NCI-H1417 treated with DMSO at 0.1 percent for 48 hours (cell line): ENCODE results near the gene RC3H1.
"Not testable (repeated sequence)": the region's sequence is repeated elsewhere in the genome, so short reads cannot be mapped to it uniquely, and the experiment has no call there.

Experiments
- DNase-seq: peaks from one replicate; lab custom pipeline; 2025; lab: John Stamatoyannopoulos, UW

The RC3H1 gene

DNA sequence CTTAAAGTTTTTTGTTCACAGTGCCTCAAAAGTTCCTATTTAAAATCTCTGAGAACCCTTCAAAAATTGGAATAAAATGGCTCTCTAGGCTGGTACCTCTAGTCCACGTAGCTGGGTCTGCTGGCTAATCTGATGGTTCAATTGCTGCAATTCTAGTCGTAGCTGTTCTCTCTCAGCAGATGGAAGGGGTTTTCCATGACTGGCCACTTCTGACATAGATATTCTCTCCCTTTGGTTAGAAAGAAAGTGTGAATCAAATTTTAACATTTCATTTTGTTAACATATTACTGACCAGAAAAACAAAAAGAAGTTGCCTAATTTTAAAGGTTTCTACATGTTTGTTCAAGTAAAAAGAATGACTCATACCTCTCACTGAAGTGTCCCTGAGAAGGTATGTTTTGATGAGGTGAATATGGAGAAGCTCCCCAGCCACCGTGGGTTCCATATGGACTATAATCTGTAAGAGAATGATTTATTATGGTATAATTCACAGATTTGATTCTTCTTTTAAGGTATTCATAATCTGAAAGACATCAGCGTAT lies 75.7 kb downstream of the RC3H1 start:
- no peak for DNase-seq

- DNase-seq, result no peak
Observed at GRCh38 chr1:173937062-173937461, 85.1 kb downstream of the RC3H1 start.

GRCh38 chr1:173934440-173934839 lies 87.7 kb downstream of the RC3H1 start:
- DNase-seq, result no peak

DNA sequence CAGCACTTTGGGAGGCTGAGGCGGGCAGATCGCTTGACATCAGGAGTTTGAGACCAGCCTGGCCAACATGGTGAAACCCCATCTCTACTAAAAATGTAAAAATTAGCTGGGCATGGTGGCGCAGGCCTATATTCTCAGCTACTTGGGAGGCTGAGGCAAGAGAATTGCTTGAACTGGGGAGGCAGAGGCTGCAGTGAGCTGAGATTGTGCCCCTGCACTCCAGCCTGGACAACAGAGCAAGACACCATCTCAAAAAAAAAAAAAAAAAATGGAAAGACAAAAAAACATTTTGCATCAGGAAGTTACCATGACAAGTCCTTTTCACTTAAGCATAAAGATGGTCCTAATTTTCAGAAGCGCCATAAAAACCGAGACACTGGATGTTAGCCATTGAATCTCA lies 91.6 kb downstream of the RC3H1 start:
- DNase-seq, result not testable (repeated sequence)

DNA sequence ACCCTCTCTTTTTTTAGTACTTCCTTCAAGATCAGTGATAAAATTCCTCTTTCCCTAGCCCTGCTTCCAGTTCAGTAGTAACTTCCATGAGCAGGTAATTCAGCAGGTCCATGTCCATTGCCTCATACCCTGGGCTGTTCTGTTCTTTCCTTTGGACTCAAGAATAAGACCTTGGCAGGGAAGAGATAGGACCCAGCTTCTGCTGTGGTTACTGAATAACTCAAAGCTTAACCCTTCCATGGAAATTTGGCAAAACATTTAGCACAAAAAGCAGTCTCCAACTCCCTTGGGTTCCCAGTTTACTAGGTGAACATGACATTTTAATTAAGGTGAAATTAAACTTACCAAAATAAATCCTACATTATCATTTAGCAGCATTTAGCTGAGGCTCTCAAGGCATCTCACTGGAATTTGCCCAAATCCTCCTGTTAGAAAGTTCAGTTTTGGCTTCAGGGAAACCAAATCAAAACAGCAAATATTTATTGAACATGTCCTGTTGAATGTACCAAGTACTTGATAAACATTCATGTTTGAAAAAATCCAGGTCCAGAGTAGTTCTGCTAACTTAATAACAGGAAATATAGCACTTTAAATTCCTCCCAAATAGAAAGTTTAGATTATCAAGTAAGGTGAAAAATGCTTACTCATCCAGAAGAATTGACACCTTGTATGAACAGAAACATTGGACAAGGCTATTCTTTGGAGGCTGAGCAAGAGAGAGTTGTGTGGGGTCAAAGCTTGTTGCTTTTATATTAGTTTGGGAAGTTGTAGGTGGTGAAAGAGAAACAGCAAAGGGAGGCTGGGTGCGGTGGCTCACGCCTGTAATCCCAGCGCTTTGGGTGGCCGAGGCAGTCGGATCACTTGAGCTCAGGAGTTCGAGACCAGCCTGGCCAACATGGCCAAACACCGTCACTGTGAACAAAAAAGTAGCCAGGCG lies 96.6 kb downstream of the RC3H1 start:
- no peak for DNase-seq

DNA sequence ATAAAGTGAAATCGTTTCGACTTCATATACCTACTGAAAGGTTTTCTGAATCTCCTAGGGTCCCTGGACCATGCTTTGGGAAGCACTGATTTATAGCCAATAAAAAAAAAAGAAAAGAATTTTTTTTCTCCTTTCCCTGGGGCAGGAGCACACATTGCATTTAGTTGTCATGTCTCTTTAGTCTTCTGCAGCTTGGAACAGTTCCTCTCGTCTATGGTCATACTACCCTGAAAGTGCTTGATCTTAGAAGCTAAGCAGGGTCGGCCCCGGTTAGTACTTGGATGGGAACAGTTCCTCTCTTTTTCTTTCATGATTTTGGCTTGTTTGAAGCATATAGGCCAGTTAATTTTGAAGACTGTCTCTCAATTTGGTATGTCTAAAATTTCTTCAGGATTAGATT lies 101.3 kb downstream of the RC3H1 start:
- DNase-seq, result no peak

DNA sequence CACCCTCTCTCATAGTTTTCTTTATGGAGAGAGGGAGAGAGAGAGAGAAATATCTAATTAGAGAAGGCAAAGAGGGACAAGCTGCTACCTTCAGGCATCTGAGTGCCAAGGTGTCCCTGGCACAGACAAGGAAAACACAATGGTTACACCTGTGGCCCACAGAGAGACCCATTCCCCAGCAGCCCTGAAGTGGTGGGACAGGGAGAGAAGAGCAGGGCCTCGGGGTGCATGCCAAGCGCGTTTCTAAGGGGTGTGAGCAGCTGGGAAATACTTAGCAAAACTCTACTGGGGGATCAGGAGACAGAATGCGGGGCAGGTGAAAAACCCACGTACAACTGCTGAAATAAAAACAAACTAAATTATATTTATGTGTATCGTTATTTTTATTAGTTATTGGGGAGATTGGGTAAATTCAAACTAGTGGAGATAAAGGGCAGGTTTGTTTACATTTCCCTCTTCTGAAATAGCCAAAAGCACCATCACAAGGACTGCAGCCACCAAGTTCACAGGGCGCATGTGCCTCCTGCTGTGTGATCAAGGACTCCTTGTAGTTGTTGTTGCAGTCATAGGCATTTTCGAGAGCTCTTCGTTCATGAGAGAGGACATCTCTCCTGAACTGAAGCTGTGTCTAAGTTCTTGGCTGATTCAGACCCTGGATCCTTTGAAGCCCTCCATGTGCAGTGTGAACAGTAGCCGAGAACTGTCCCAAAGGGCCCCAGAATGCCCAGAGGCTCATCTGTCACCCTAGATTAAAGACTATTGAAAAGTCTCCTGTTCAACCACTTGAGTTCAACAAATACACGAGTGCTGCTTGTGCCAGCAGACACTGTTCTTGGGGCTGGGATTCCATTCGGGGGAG lies 104.3 kb downstream of the RC3H1 start:
- no peak for DNase-seq

DNA sequence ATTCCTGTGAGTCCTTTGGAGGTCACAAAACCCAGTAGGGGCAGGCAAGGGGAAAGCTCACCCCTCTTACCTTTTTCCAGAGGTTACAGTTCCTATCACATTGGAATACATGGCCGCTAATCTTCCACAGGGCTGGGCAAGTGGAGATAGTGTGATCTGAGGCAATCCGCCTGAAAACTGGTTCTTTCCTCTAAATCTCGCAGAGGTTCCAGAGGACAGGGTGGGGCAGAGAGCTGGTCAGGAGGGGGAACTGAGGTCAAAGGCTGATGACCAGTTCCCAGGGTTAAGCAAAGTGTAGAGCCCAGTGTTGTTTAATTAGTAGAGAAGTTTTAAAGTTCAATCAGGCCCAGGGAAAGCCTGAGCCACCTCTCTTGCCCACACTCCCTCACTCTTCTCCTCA lies 105.0 kb downstream of the RC3H1 start, which contains the start of gene SERPINC1:
SERPINC1 (minus strand) TSS at position 179 of the 400 bp plus-strand sequence; CDS start at position 111, 68 bp downstream.
- DNase-seq, result no peak

DNA sequence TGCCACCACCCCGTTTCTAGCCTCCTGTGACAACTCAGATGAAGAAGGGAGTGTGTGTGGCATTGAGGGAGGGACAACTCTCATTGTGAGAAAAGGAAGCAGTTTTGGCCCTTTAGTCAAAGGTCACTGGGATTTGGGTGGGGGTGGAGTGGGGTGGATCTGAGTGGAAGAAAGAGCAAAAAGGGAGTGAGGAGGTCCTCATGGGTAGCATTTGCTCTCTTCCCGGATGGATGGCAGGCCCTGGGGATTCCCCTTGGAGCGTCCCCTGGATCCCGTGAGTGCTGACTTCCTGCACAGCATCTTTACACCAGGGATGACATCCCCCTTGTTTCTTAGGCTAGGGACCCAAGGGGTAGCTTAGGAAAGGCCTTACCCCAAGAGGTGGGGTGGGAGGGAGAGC lies 105.5 kb downstream of the RC3H1 start:
- no peak for DNase-seq

- DNase-seq, result no peak
Observed at GRCh38 chr1:173915596-173915995, 106.6 kb downstream of the RC3H1 start.

DNA sequence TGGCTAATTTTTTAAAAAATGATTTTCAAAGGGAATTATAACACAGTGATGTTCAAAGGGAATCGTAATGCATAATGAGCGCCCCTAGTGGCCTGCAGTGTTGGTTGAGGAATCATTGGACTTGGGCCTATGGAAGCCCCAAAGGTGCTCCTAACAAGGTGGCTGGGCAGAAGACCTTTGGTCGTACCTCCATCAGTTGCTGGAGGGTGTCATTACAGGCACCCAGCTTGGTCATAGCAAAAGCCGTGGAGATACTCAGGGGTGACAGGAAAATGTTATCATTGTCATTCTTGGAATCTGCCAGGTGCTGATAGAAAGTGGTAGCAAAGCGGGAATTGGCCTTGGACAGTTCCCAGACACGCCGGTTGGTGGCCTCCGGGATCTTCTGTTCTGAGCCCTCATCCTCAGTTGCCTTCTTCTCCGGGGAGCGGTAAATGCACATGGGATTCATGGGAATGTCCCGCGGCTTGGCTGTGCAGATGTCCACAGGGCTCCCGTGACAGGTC lies 107.7 kb downstream of the RC3H1 start:
- no peak for DNase-seq

- DNase-seq, result no peak
Observed at GRCh38 chr1:173913111-173913510, 109.0 kb downstream of the RC3H1 start.

GRCh38 chr1:173903827-173904531 lies 118.2 kb downstream of the RC3H1 start:
- no peak for DNase-seq

- DNase-seq, result no peak
Observed at GRCh38 chr1:173900992-173901391, 121.2 kb downstream of the RC3H1 start.

- no peak for DNase-seq
Observed at GRCh38 chr1:173900427-173900826, 121.7 kb downstream of the RC3H1 start.

DNA sequence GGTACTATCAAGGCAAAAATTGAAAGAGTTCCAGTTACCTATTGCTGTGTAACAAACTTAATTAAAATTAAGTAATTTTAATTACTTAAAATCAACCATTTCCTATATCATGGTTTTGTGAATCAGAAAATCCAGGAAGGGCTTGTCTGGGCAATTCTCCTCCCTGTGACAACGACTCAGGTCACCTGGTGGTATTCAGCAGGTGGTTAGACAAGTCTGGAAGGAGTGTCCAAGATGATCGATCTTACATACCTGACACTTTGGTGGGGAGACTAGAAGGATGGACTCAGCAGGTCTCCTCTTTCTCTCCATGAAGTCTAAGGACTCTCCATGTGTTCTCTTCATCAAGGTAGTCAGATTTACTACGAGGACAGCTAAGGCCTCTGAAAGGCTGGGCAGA lies 128.0 kb downstream of the RC3H1 start:
- DNase-seq, result no peak

DNA sequence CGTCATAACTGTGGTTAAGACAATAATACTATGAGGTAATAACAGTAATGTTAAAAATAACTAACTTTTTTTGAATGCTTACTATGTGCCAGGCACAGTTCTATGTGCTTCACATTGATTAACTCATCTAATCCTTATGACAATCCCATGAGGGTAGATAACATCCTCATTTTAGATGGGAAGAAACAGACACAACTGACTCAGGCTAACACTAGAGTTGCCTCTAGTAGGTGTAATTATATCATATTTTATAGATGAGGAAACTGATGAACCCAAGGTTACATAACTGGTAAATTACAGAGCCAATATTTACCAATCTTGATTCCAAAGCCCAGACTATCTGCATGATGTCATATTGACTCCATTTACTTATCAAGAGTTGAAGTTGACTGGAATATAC lies 128.5 kb downstream of the RC3H1 start:
- no peak for DNase-seq

DNA sequence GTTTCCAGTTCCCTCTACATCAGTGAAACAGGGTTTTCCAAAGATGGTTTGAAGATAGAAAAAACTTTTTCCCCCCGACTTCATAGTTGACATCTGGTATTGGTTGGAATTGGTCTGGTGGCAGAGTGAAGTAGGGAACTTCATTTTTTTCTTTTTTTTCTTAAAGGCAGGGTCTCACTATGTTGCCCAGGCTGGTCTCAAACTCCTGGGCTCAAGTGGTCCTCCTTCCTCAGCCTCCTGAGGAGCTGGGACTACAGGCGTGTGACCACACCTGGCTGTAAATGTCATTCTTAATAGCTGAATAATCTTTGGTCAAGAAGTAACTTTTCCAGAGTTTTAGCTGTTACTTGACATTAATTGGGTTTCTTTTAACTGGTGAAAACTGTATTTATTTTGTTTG lies 132.3 kb downstream of the RC3H1 start:
- DNase-seq, result no peak

- no peak for DNase-seq
Observed at GRCh38 chr1:173888749-173889148, 133.4 kb downstream of the RC3H1 start.

GRCh38 chr1:173887627-173888026 lies 134.5 kb downstream of the RC3H1 start:
- DNase-seq, result no peak

DNA sequence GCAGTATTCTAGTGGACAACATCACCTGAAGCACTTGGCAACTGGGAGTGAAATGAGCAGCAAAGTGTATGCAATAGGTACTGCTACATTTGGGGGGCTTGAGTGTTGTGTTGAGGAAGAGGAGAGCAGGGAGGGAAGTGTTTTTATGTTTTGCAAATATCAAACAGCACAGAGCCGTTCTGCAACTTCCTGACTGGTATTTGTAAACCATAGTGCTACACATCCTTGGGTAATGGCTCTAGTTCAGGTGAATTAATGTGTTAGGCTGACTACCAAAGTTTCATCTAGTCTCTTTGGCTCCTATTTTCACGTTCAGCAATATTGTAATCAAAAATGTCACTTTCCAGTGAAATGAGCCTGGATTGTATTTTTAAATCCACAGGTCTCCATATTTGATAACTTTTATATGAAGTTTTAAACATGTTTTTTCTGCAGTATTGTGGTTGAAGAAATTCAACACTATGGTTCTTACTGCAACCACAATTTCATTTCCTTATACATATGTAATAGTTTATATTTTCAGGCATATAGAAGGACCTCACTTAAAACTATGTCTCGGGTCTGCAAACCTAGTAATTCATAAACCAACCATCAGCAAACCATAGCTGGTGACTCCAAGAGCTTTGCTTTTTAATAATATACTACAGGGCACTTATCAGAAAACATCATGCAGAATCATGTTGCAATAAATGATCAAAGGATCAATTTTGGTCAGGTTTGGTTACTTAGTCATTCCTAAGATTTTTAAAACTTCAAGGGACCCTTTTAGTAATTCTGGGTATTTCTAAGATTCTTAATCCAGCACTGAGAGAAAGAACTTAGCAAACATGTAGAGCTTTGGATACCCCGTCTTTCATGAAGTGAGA lies 135.2 kb downstream of the RC3H1 start:
- no peak for DNase-seq
